ENCODE measurements around the gene SLC39A13.

Gene SLC39A13

DNA sequence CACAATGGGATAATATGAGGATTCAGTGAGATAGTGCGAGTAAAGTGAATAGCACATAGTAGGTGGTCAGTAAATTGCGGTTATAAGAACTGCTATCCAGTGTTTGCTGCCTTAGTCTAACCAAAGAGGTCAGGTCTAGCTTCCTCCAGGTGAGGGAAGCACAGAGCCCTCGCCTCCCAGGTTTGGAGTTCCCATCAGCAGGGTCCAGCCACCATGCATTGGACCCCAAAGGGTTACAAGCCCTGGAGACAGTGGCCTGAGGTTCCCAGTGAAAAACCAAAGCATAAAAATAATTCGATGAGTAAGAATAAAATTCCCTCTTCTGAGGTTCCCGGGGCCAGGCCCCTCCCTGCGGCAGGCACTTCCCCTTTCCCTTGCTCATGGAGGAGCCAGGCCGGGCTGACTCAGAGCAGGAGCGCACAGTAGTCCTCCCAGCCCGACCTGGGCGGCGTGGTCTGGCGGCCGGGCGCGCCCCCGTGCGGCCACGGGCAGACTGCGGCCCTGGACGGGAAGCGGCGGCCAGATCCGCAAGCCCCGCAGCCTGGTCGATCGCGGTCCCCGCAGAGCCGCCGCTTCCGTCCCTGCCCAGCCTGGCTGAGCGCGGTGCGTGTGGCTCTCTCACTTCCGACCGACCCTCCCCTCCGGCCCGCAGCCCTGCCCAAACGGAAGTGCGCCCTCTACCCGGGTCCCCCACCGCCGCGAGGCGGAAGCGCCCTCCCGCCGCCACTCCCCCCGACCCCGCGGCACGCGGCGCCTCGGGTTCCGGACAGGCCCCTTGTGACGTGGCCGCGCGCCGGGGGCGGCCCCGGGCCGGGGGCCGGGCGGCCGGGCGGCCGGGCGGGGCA lies at the start of gene SLC39A13:
TSS of gene SLC39A13 (plus strand) at position 845 of the 845 bp plus-strand sequence. CDS start 1,505 bp downstream, outside the sequence.
- TF ChIP-seq, protein P1, sequence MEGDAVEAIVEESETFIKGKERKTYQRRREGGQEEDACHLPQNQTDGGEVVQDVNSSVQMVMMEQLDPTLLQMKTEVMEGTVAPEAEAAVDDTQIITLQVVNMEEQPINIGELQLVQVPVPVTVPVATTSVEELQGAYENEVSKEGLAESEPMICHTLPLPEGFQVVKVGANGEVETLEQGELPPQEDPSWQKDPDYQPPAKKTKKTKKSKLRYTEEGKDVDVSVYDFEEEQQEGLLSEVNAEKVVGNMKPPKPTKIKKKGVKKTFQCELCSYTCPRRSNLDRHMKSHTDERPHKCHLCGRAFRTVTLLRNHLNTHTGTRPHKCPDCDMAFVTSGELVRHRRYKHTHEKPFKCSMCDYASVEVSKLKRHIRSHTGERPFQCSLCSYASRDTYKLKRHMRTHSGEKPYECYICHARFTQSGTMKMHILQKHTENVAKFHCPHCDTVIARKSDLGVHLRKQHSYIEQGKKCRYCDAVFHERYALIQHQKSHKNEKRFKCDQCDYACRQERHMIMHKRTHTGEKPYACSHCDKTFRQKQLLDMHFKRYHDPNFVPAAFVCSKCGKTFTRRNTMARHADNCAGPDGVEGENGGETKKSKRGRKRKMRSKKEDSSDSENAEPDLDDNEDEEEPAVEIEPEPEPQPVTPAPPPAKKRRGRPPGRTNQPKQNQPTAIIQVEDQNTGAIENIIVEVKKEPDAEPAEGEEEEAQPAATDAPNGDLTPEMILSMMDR (IDR thresholded peaks at IDR 0.05; ENCODE audit: low read depth, low read length, missing control alignments) = peak; percentile 70
- peak within 1 kb of the TSS; percentile 75 for H3K4me3 ChIP-seq (replicated peaks; ENCODE audit: low read depth, low read length)
- peak; percentile 81 for DNase-seq (ENCODE audit: extremely low read depth, low read depth)

DNA sequence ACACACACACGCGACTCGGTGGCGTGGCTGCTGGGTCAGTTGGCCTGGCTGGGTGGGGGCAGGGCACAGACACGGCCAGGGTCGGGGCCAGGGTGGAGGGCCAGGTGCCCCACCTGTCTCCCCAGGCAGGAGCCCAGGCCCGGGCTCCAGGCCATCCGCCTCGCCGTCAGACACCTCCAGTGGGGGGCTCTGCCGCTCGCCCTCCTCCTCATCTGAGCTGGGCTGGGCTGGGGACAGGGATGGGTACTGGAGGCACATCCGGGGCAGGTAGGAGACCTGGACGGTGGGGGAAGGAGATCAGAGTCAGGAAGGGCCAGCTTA lies 49.7 kb upstream of the SLC39A13 start:
- no peak overlapping the region for H3K4me3 ChIP-seq (replicated peaks; ENCODE audit: low read depth, low read length)
- DNase-seq (ENCODE audit: extremely low read depth, low read depth) = no peak
- TF ChIP-seq, protein P1 (IDR thresholded peaks at IDR 0.05; ENCODE audit: low read depth, low read length, missing control alignments) = no peak

DNA sequence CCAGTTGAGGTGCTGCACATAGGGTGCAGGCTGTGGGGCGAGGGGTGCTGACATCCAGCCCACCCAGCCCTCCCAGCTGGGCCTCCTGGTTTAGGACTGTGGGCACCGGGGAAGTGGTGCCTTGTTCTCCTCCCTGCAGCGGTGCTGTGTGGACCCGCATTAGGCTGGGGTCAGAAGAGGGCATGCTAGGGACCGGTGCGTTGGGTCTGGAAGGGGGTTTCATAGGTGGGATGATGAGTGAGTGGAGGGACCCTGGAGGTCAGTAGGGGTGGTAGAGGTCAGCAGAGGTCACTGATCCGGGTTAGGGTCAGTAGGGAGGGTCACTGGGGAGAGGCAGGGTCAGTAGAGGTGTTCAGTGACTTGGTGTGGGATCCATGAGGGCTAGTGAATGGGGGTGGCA lies 49.2 kb upstream of the SLC39A13 start:
- TF ChIP-seq, protein P1 (IDR thresholded peaks at IDR 0.05; ENCODE audit: low read depth, low read length, missing control alignments) = no peak
- DNase-seq (ENCODE audit: extremely low read depth, low read depth) = no peak

DNA sequence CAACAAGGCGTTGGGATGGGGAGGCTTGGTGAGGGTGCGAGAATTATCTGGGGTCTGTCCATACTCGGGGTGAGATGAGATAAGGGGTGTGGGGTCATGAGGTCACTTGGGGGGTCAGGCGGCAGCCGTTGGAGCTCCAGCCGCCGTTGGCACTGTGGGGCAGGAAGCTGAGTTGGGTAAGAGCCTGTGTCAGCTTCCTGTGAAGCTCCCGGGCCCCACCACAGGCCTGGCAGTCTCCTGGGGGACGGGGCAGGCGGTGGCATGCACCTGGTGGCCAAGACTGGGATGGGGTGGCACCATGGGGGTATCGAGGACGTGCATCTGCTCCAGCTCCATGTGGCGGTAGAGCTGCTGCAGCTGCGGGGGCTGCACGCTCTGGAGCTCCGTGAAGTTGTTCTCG lies 48.8 kb upstream of the SLC39A13 start:
- DNase-seq (ENCODE audit: extremely low read depth, low read depth) = no peak
- H3K4me3 ChIP-seq (replicated peaks; ENCODE audit: low read depth, low read length) = no peak overlapping the region
- TF ChIP-seq, protein P1 (IDR thresholded peaks at IDR 0.05; ENCODE audit: low read depth, low read length, missing control alignments) = no peak

More for the DNA sequence above, 49.2 kb upstream of the SLC39A13 start:
- H3K4me3 ChIP-seq (replicated peaks; ENCODE audit: low read depth, low read length) = no peak overlapping the region

DNA sequence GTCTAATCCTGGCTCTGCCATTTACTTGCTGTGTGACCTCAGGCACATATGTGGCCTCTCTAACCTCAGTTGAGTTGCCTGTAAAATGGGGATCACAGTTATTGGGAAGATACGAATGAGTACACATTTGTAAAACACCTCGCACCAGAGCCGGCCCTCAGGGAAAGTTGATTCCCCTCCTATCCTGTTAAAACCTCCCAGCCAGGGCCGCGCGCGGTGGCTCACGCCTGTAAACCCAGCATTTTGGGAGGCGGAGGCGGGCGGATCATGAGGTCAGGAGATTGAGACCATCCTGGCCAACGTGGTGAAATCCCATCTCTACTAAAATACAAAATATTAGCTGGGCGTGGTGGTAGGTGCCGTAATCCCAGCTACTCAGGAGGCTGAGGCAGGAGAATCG lies 48.0 kb upstream of the SLC39A13 start:
- H3K4me3 ChIP-seq (replicated peaks; ENCODE audit: low read depth, low read length) = no peak overlapping the region
- no peak for DNase-seq (ENCODE audit: extremely low read depth, low read depth)
- TF ChIP-seq, protein P1 (IDR thresholded peaks at IDR 0.05; ENCODE audit: low read depth, low read length, missing control alignments) = no peak

DNA sequence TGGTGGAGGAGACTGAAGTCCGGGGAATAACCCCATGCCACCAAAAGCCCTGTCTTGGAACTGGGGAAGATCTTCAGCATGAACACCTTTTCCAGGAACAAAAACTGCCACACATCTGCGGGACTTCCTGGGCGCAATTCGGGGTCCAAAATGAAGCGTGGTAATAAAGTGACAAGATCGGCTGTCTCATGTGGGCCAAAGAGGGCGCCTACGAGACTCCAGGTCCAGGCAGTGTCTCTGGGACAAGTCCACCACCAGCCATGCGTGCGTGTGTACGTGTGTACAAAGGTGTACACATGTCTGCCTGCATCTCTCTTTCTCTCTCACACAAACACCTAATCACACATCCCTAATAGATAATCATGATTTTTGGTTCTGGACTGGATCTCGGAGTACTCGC lies 47.0 kb upstream of the SLC39A13 start:
- TF ChIP-seq, protein P1 (IDR thresholded peaks at IDR 0.05; ENCODE audit: low read depth, low read length, missing control alignments) = no peak
- no peak overlapping the region for H3K4me3 ChIP-seq (replicated peaks; ENCODE audit: low read depth, low read length)
- no peak for DNase-seq (ENCODE audit: extremely low read depth, low read depth)

Data from HFF-Myc (cell line).